Adipocyte (in vitro differentiated cells): ENCODE measurements around the gene BEST2.

Source experiments
- DNase-seq: peaks from one replicate; pipeline ENCODE4 v3.0.0-alpha.2; 2015; ENCODE audit warnings: low read depth
- H3K27me3 ChIP-seq: replicated peaks from 2 replicates; pipeline ENCODE4 v1.7.0; 2013; ENCODE audit warnings: mild to moderate bottlenecking, low read length, moderate library complexity; ENCODE audit not compliant: control insufficient read depth, insufficient read depth
- H3K36me3 ChIP-seq: 2 replicates; pipeline ENCODE4 v1.7.0; 2013; ENCODE audit warnings: low read length, mild to moderate bottlenecking, moderate library complexity; ENCODE audit not compliant: control insufficient read depth, insufficient read depth, severe bottlenecking
- H3K4me1 ChIP-seq: 2 replicates; pipeline ENCODE4 v1.7.0; 2013; ENCODE audit warnings: mild to moderate bottlenecking, low read length, moderate library complexity; ENCODE audit not compliant: control insufficient read depth, insufficient read depth
- H3K4me3 ChIP-seq: 2 replicates; pipeline ENCODE4 v1.7.0; 2013; ENCODE audit warnings: mild to moderate bottlenecking, low read length, moderate library complexity
- H3K9ac ChIP-seq: 2 replicates; pipeline ENCODE4 v1.7.0; 2013; ENCODE audit warnings: mild to moderate bottlenecking, low read length, moderate library complexity
- H3K9me3 ChIP-seq: 2 replicates; pipeline ENCODE4 v1.7.0; 2013; ENCODE audit warnings: mild to moderate bottlenecking, low read length, moderate library complexity; ENCODE audit not compliant: control insufficient read depth

The BEST2 gene

DNA sequence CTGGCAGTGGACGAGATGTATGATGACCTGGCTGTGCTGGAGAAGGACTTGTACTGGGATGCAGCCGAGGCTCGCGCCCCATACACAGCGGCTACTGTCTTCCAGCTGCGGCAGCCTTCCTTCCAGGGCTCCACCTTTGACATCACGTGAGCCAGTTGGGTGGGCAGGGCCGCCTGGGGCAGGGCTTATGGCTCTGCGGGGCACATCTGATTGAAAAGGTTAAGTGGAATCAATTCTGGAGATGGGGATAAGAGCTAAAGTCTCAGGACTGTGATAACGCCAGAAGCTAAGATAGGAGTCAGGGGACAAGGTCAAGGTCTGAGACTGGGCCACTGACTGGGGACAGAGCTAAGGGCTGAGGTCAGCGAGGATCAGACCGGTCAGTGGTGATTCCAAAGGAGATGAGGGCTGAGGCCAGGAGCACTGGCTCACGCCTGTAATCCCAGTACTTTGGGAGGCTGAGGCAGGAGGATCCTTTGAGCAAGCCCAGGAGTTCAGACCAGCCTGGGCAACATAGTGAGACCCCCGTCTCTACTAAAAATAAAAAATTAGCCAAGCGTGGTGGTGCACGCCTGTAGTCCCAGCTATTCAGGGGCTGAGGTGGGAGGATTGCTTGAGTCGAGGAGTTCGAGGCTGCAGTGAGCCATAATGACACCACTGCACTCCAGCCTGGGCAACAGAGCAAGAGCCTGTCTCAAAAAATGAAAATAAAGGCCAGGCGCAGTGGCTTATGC lies 4.7 kb downstream of the BEST2 start:
- Histone ChIP-seq H3K27me3 (peaks cover 10% of the 10 kb centered on the region), H3K4me3 (no peak overlapping the region), H3K9ac (no peak overlapping the region), H3K9me3 (no peaks in the 10 kb centered on the region), H3K36me3 (no peaks in the 10 kb centered on the region), H3K4me1 (peaks cover 3% of the 10 kb centered on the region)
- no peak for DNase-seq

DNA sequence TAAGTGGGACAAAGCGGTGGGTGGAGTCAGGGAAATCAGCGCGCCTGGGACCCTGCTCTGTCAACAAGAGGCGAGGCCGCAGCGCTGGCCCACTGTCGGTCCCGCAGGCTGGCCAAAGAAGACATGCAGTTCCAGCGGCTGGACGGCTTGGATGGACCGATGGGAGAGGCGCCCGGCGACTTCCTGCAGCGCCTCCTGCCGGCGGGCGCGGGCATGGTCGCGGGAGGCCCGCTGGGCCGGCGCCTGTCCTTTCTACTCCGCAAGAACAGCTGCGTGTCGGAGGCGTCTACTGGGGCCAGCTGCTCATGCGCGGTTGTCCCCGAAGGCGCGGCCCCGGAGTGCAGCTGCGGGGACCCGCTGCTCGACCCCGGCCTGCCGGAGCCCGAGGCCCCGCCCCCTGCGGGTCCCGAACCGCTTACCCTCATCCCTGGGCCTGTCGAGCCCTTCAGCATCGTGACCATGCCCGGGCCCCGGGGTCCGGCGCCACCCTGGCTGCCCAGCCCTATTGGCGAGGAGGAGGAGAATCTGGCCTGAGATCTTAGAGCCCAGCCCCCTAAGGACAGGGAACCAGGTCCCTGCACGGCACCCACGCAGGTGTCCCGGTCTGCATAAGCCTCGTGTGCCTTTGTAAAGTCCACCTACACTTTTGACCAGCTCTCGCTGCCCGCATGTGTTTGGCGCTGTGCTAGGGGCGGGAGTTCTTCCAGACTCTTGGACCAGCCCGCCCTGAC lies 6.1 kb downstream of the BEST2 start:
- peak overlapping the region; percentile 62 for H3K4me3 ChIP-seq
- H3K9ac ChIP-seq: peak overlapping the region; percentile 56
- no peaks in the 10 kb centered on the region for H3K9me3 ChIP-seq
- DNase-seq: peak; percentile 82
- peaks cover 4% of the 10 kb centered on the region for H3K27me3 ChIP-seq
- H3K36me3 ChIP-seq: peaks cover 9% of the 10 kb centered on the region
- H3K4me1 ChIP-seq: peaks cover 3% of the 10 kb centered on the region

DNA sequence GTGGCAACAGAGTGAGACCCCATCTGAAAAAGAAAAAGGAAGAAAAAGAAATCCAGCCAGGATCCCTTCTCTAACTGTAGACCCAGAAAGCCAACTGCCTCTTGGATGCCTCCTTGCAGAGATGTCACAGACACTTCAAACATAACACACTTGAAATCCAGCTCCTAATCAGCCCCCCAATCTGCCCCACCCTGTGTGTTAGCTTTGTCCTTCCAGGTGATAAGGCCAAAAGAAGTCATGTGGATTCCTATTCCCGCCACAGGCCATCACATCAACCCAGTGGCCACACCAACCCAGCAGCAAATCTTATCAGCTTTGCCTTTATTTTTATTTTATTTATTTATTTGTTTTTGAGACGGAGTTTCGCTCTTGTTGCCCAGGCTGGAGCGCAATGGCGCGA lies 8.1 kb downstream of the BEST2 start:
- no peak for DNase-seq
- Histone ChIP-seq H3K27me3 (no peaks in the 10 kb centered on the region), H3K9ac (no peak overlapping the region), H3K9me3 (no peaks in the 10 kb centered on the region), H3K4me1 (peaks cover 3% of the 10 kb centered on the region), H3K36me3 (peaks cover 21% of the 10 kb centered on the region), H3K4me3 (no peak overlapping the region)

DNA sequence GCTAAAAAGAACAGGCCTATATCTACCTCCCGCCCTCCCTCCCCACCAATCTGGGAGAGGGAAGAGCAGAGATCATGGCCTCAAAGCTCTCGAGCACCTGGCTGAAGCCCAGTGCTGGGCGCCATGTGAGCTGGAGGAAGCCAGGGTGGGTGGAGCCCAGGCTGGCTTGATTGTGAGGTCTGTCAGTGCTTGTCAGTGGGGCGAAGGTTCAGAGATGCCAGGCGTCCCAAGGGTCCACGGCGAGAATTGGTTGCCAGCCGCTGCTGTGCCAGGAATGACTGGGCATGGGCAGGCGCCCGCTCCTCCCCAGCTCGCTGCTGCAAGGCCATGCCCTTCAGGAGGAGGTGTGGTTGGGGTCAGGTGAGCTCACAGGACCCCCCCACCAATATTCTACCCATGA lies 11.5 kb downstream of the BEST2 start:
- no peak overlapping the region for H3K9ac ChIP-seq
- no peak overlapping the region for H3K4me3 ChIP-seq

DNA sequence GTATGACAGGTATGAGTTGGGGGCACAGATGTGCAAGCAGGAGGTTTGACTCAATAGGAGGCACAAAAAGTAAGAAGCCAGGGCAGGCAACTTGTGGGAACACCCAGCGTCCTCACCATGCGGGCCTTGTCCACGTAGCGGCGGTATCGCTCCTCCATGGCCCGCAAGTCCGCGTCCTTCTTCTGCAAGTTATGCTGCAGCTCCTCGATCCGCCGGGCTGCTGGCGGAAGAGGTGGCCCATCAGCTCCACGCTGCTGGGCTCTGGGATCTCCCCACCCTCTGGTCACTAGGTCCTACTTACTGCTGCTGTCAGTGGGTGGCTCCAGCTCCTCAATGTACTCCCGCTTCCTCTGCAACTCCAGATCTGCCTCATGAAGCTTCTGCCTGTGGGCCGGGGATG lies 13.1 kb downstream of the BEST2 start:
- no peak for DNase-seq

More for the DNA sequence above, 11.5 kb downstream of the BEST2 start:
- H3K36me3 ChIP-seq: peaks cover 44% of the 10 kb centered on the region
- H3K4me1 ChIP-seq: no peaks in the 10 kb centered on the region
- H3K9me3 ChIP-seq: no peaks in the 10 kb centered on the region
- no peaks in the 10 kb centered on the region for H3K27me3 ChIP-seq
- DNase-seq: no peak

DNA sequence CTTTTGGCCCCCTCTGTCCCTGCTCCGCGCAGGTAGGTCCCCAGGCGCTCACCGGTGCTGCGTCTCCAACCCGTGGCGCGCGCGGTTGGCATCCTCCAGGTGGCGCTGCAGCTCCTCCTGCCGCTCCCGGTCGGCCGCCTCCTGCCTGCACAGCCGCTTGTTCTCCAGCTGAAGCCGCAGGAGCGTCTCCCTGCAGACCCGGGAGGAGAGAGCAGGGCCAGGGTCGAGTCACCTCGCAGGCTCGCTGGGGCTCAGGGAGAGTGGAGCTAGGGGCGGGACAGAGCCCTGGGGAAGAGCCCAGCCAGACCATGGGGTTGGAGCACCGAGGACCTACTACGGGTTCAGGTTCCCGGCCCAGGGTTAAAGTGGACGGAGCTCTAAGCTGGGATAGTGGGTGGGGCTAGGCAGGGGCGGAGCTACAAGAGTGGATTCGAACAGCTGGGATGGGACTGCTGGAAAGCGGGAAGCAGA lies 14.5 kb downstream of the BEST2 start:
- H3K9me3 ChIP-seq: no peaks in the 10 kb centered on the region
- peak overlapping the region; percentile 73 for H3K4me3 ChIP-seq
- peaks cover 52% of the 10 kb centered on the region for H3K36me3 ChIP-seq
- H3K4me1 ChIP-seq: no peaks in the 10 kb centered on the region
- H3K9ac ChIP-seq: peak overlapping the region; percentile 42
- peak; percentile 82 for DNase-seq
- no peaks in the 10 kb centered on the region for H3K27me3 ChIP-seq

More for the DNA sequence above, 13.1 kb downstream of the BEST2 start:
- H3K4me3 ChIP-seq: no peak overlapping the region
- H3K27me3 ChIP-seq: no peaks in the 10 kb centered on the region
- no peak overlapping the region for H3K9ac ChIP-seq
- H3K4me1 ChIP-seq: no peaks in the 10 kb centered on the region
- peaks cover 46% of the 10 kb centered on the region for H3K36me3 ChIP-seq
- H3K9me3 ChIP-seq: no peaks in the 10 kb centered on the region

DNA sequence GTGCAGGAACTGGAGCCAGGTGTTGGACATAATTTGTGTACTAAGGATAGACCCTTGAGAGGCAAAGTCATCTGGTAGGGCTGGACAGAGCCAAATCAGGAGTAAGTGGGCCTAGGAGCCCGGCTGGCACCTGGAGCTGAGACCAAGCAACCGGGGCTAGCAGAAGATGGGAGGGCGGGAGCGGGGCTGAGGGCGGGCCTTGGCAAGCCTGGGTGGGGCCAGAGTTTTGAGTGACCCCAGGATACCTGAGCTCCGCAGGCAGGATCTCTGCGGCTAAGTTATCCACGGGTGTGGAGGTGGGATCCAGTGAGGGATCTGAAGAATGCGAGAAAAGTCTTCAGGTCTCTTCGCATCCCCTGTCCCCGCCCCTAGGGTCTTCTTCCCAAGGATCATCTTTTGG lies 15.6 kb downstream of the BEST2 start:
- Histone ChIP-seq H3K4me3 (no peak overlapping the region), H3K9ac (no peak overlapping the region), H3K9me3 (no peaks in the 10 kb centered on the region), H3K4me1 (peaks cover 4% of the 10 kb centered on the region), H3K27me3 (no peaks in the 10 kb centered on the region), H3K36me3 (peaks cover 51% of the 10 kb centered on the region)
- DNase-seq: no peak

DNA sequence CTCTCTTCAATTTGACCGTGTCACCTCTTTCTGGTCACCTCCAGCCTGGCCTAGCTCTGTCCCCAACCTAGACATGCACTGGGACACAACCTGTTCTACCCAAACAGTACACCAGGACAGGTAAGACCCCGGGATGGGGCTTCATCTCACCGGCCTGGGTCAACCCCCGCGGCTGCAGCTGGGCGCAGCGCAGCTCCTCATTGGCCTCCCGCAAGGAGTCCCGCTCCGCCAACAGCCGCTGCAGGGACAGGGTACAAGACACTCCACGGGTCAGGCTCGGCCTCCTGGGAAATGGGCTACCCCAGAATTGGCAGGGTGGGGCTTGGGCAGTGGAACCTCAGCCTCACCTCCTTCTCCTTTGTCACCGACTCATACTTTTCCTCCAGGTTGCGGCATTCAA lies 16.1 kb downstream of the BEST2 start:
- H3K4me1 ChIP-seq: peaks cover 9% of the 10 kb centered on the region
- H3K36me3 ChIP-seq: peaks cover 46% of the 10 kb centered on the region
- no peak for DNase-seq

DNA sequence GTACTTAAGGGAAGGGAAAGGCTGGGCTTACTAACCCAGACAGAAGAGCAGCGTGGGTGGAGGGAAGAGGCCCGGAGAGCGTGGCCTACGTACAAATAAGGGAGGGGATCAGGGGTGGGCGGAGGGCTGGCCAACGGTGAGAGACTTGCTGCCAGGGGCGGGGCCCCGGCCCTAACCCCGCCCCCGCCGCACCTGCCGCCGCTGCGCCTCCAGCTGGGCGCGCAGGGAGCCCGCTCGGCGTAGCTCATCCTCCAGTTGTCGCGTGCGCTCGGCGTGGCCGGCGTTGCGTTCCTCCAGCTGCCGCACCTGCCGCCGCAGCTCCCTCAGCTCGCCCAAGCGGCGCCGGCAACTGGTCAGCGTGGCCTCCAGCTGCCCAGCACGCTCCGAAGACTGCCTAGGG lies 18.1 kb downstream of the BEST2 start:
- no peaks in the 10 kb centered on the region for H3K9me3 ChIP-seq
- H3K27me3 ChIP-seq: no peaks in the 10 kb centered on the region
- H3K4me1 ChIP-seq: peaks cover 29% of the 10 kb centered on the region
- peaks cover 34% of the 10 kb centered on the region for H3K36me3 ChIP-seq
- DNase-seq: no peak
- no peak overlapping the region for H3K9ac ChIP-seq
- no peak overlapping the region for H3K4me3 ChIP-seq

More for the DNA sequence above, 16.1 kb downstream of the BEST2 start:
- Histone ChIP-seq H3K27me3 (no peaks in the 10 kb centered on the region), H3K9me3 (no peaks in the 10 kb centered on the region), H3K4me3 (no peak overlapping the region), H3K9ac (no peak overlapping the region)

DNA sequence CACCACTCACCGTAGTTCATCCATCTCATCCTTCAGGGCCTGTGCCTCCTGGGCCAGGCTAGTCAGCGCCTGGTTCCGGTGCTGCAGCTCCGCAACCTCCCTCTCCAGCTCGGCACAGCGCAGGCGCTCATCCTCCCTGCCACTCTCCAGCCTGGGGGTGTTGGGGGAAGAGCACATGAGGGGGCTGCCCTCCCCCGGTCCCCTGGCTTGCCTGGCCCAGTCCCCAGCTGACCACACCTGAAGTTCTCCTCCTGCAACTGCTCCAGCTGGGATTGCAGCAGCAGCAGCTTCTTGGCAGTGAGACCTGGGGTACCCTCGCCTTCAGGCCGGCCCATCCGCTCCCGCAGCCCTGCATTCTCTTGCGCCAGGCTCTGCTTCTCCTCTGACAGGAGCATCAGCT lies 19.3 kb downstream of the BEST2 start:
- H3K9me3 ChIP-seq: no peaks in the 10 kb centered on the region
- no peak overlapping the region for H3K4me3 ChIP-seq
- peaks cover 23% of the 10 kb centered on the region for H3K36me3 ChIP-seq
- no peak overlapping the region for H3K9ac ChIP-seq
- H3K27me3 ChIP-seq: no peaks in the 10 kb centered on the region
- peaks cover 35% of the 10 kb centered on the region for H3K4me1 ChIP-seq
- no peak for DNase-seq

DNA sequence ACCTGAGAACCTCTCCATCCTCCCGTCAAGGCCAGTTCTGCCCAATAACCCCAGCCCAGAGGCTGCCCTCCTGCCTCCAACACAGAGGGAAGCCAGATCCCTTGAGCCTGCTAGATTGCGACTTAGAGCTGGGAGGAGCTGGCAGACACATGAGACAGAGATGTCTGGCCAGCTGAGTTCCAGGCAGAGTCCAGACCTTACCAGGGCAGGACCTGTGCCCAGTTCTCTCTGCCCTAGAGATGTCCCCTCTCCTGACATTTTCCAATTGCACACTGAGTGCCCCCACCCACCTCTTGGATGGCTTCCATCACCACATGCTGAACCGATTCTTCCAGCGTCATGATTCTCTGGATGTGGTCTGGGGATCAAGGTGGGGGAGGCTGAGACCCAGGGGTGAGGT lies 20.7 kb downstream of the BEST2 start:
- H3K36me3 ChIP-seq: peaks cover 19% of the 10 kb centered on the region

More for the DNA sequence above, 20.7 kb downstream of the BEST2 start:
- Histone ChIP-seq H3K4me3 (no peak overlapping the region), H3K9me3 (no peaks in the 10 kb centered on the region), H3K27me3 (no peaks in the 10 kb centered on the region), H3K9ac (peak overlapping the region; percentile 92), H3K4me1 (peaks cover 37% of the 10 kb centered on the region)
- no peak for DNase-seq
